HepG2 (cell line): ENCODE results near the gene KIFC1. TPM values are rescaled to one million over a fixed set of nuclear protein-coding genes. Genes with fewer than 3 reads are reported as not detected.
A peak's percentile ranks its signal among the peaks of the same experiment; 100 is the strongest.

Experiments
- BCL6 ChIP-seq: IDR thresholded peaks from 2 replicates; pipeline ENCODE4 v1.6.1; 2016; ENCODE audit warnings: missing genetic modification reagents, missing compliant biosample characterization
- CERS6 ChIP-seq: sonication (generic); formaldehyde crosslinking; IDR thresholded peaks from 2 replicates; pipeline ENCODE4 v1.5.0; 2020; ENCODE audit warnings: missing genetic modification reagents
- EED ChIP-seq: sonication (generic); formaldehyde crosslinking; IDR thresholded peaks from 2 replicates; pipeline ENCODE4 v1.5.0; 2020; ENCODE audit warnings: mild to moderate bottlenecking, missing genetic modification reagents
- ERF ChIP-seq: IDR thresholded peaks from 2 replicates; pipeline ENCODE4 v1.6.1; 2018; ENCODE audit warnings: missing biosample characterization, missing genetic modification reagents
- LBX2 ChIP-seq: sonication (generic); formaldehyde crosslinking; IDR thresholded peaks from 2 replicates; pipeline ENCODE4 v1.5.0; 2020; ENCODE audit warnings: missing genetic modification reagents, mild to moderate bottlenecking, borderline replicate concordance
- NFRKB ChIP-seq: fragments of 450-650 bp; IDR thresholded peaks from 2 replicates; pipeline ENCODE4 v1.6.1; 2017
- PATZ1 ChIP-seq: sonication (generic); formaldehyde crosslinking; IDR thresholded peaks from 2 replicates; pipeline ENCODE4 v1.4.0; 2020; ENCODE audit warnings: missing genetic modification reagents
- PITX1 ChIP-seq: sonication (generic); formaldehyde crosslinking; IDR thresholded peaks from 2 replicates; pipeline ENCODE4 v1.5.1; 2020; ENCODE audit warnings: mild to moderate bottlenecking, missing genetic modification reagents
- PPARG ChIP-seq: conservative IDR thresholded peaks from 2 replicates; pipeline ENCODE4 v1.6.1; 2016; ENCODE audit warnings: missing biosample characterization, missing genetic modification reagents
- ZBTB20 ChIP-seq: sonication (generic); formaldehyde crosslinking; IDR thresholded peaks from 2 replicates; pipeline ENCODE4 v1.8.1; 2023; ENCODE audit warnings: missing genetic modification reagents, low read depth, mild to moderate bottlenecking, borderline replicate concordance
- ZNF253 ChIP-seq: sonication (generic); formaldehyde crosslinking; IDR thresholded peaks from 2 replicates; pipeline ENCODE4 v1.8.0; 2022; ENCODE audit warnings: mild to moderate bottlenecking, missing genetic modification reagents, borderline replicate concordance
- ZNF256 ChIP-seq: sonication (generic); formaldehyde crosslinking; conservative IDR thresholded peaks from 2 replicates; pipeline ENCODE4 v1.4.0; 2020; ENCODE audit warnings: missing genetic modification reagents
- ZNF441 ChIP-seq: sonication (generic); formaldehyde crosslinking; IDR thresholded peaks from 2 replicates; pipeline ENCODE4 v1.7.0; 2021; ENCODE audit warnings: missing genetic modification reagents, borderline replicate concordance
- ZNF468 ChIP-seq: sonication (generic); formaldehyde crosslinking; IDR thresholded peaks from 2 replicates; pipeline ENCODE4 v1.8.0; 2022; ENCODE audit warnings: mild to moderate bottlenecking, moderate library complexity, missing genetic modification reagents
- ZNF75D ChIP-seq: sonication (generic); formaldehyde crosslinking; IDR thresholded peaks from 2 replicates; pipeline ENCODE4 v1.8.1; 2023; ENCODE audit warnings: missing genetic modification reagents, mild to moderate bottlenecking, borderline replicate concordance
- polyA plus RNA-seq, 8 experiments: library from polyadenylated mRNA; depleted of rRNA in 3 of 8; stranded (reverse) in 7 of 8; unstranded in 1 of 8; fragments of >200 nt; fragmentation: Illumina TruSeq in 4 of 8; extraction: Trizol in 4 of 8; gene quantifications; 2 replicates each; pipeline versions ENCODE4 v1.2.1 to v1.2.3, GENCODE V29; 2011 to 2016; ENCODE audit warnings: low read depth in 4 of 8, missing spikeins in 1 of 8, mixed read lengths in 1 of 8; ENCODE audit not compliant: insufficient read depth in 1 of 8
- total RNA-seq, 5 experiments: library from RNA; depleted of rRNA; stranded (reverse); fragments of >200 nt; fragmentation: Illumina TruSeq; extraction: Trizol; gene quantifications; 2 replicates each; pipeline ENCODE4 v1.2.3, GENCODE V29; 2016; ENCODE audit warnings: low read depth in 1 of 5
- TF ChIP-seq, protein P1 (sequence below): fragments of 450-650 bp; IDR thresholded peaks from 2 replicates; pipeline ENCODE4 v1.6.1; 2017; ENCODE audit warnings: mild to moderate bottlenecking
- TF ChIP-seq, protein P2 (sequence below): sonication (generic); formaldehyde crosslinking; IDR thresholded peaks from 2 replicates; pipeline ENCODE4 v1.4.0; 2020; ENCODE audit warnings: missing genetic modification reagents, borderline replicate concordance
- TF ChIP-seq, protein P3 (sequence below): sonication (generic); formaldehyde crosslinking; IDR thresholded peaks from 2 replicates; pipeline ENCODE4 v1.4.0; 2020; ENCODE audit warnings: missing genetic modification reagents

Gene KIFC1
- total and polyA plus RNA-seq, 2 of the 13 experiments (the other 11 are each of a cell fraction or from before 2014, with no cell fraction given), result 25.0 to 45.5 TPM

DNA sequence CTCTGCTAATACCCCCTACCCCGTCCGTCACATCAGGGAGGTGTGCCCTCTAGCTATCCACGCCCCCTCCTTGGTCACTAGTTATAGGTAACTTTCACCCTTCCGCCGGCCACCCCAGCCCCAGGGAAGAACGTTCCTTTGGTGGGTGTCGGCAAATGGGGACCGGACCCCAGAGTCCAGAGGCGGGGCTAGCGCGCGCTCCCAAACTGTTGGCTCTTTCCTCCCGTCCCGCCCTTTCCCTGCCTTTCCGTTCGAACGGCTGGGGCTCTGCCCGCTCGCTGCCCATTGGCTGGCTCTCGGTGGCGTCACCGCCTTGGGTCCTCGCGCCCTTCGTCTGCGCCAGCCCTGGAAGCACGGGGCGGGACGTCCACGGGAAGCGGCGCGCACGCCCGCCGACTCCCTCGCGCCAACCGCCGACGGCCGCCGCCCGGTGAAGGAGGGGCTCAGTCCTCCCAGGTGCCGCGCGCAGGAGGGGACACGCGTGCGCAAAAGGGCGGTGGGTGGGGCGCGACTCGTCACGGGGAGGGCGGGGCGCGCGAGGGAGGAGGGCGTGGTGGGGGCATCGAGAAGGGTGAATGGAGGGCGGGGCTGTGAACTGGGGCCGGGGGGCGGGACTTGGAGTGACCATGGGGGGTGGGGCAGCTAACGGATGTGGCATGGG is 18.6 kb downstream of the KIFC1 start (continued):
- TF ChIP-seq ZNF75D (CRISPR knock-in tag) (no peak), ZNF256 (no peak), EED (CRISPR knock-in tag) (no peak; the same call in 1 of the 2 replicates), LBX2 (peak; percentile 74; the same call in 1 of the 2 replicates), ZBTB20 (CRISPR knock-in tag) (peak; percentile 38; the same call in 1 of the 2 replicates), PPARG (CRISPR knock-in tag) (peak; percentile 54; the same call in 1 of the 2 replicates), ZNF253 (CRISPR knock-in tag) (peak; percentile 89; the same call in 1 of the 2 replicates), BCL6 (CRISPR knock-in tag) (no peak), NFRKB (no peak), PATZ1 (CRISPR knock-in tag) (peak; percentile 80), ZNF441 (peak; percentile 89; the same call in 1 of the 2 replicates), ZNF468 (CRISPR knock-in tag) (no peak; the same call in 1 of the 2 replicates), PITX1 (peak; percentile 73), ERF (CRISPR knock-in tag) (peak; percentile 98), CERS6 (CRISPR knock-in tag) (no peak; the same call in 1 of the 2 replicates)
- TF ChIP-seq, protein P1, sequence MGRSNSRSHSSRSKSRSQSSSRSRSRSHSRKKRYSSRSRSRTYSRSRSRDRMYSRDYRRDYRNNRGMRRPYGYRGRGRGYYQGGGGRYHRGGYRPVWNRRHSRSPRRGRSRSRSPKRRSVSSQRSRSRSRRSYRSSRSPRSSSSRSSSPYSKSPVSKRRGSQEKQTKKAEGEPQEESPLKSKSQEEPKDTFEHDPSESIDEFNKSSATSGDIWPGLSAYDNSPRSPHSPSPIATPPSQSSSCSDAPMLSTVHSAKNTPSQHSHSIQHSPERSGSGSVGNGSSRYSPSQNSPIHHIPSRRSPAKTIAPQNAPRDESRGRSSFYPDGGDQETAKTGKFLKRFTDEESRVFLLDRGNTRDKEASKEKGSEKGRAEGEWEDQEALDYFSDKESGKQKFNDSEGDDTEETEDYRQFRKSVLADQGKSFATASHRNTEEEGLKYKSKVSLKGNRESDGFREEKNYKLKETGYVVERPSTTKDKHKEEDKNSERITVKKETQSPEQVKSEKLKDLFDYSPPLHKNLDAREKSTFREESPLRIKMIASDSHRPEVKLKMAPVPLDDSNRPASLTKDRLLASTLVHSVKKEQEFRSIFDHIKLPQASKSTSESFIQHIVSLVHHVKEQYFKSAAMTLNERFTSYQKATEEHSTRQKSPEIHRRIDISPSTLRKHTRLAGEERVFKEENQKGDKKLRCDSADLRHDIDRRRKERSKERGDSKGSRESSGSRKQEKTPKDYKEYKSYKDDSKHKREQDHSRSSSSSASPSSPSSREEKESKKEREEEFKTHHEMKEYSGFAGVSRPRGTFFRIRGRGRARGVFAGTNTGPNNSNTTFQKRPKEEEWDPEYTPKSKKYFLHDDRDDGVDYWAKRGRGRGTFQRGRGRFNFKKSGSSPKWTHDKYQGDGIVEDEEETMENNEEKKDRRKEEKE, result no peak
- TF ChIP-seq, protein P2, sequence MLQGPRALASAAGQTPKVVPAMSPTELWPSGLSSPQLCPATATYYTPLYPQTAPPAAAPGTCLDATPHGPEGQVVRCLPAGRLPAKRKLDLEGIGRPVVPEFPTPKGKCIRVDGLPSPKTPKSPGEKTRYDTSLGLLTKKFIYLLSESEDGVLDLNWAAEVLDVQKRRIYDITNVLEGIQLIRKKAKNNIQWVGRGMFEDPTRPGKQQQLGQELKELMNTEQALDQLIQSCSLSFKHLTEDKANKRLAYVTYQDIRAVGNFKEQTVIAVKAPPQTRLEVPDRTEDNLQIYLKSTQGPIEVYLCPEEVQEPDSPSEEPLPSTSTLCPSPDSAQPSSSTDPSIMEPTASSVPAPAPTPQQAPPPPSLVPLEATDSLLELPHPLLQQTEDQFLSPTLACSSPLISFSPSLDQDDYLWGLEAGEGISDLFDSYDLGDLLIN (CRISPR knock-in tag), result peak; percentile 98; the same call in 1 of the 2 replicates
- TF ChIP-seq, protein P3, sequence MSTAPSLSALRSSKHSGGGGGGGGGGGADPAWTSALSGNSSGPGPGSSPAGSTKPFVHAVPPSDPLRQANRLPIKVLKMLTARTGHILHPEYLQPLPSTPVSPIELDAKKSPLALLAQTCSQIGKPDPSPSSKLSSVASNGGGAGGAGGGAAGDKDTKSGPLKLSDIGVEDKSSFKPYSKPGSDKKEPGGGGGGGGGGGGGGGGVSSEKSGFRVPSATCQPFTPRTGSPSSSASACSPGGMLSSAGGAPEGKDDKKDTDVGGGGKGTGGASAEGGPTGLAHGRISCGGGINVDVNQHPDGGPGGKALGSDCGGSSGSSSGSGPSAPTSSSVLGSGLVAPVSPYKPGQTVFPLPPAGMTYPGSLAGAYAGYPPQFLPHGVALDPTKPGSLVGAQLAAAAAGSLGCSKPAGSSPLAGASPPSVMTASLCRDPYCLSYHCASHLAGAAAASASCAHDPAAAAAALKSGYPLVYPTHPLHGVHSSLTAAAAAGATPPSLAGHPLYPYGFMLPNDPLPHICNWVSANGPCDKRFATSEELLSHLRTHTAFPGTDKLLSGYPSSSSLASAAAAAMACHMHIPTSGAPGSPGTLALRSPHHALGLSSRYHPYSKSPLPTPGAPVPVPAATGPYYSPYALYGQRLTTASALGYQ (CRISPR knock-in tag), result peak; percentile 72; the same call in 1 of the 2 replicates
